Right lobe of liver (tissue), 4 donors: ENCODE measurements around the gene KLHL8.

Source experiments
- CTCF ChIP-seq, 4 donors: fragments of 200-600 bp in 3 of 4; fragments of 450-650 bp in 1 of 4; IDR thresholded peaks; one replicate each; pipeline versions ENCODE4 v1.5.1 to v1.8.0; 2016 to 2022; ENCODE audit warnings: antibody characterized with exemption in 4 of 4, mild to moderate bottlenecking in 2 of 4
- POLR2A ChIP-seq: fragments of 450-650 bp; IDR thresholded peaks from one replicate; pipeline ENCODE4 v1.6.1; 2017; ENCODE audit warnings: antibody characterized with exemption, mild to moderate bottlenecking
- donor health status: DM: no; HTN: no; CAD: no.
- donor health status: DM: no; HTN: no; CAD: no.
- donor health status: DM: no; HTN: yes; CAD: no.

GRCh38 chr4:87116231-87116630 lies 104.2 kb downstream of the KLHL8 start:
- TF ChIP-seq POLR2A (no peak), CTCF (IDR thresholded peaks at IDR 0.05) (no peak)
